Activated effector memory CD4-positive, alpha-beta T cell treated with Interleukin-2 at 50 U/mL for 16 hours (primary cell): ENCODE results near the gene ZNF93.
"Not testable (repeated sequence)": the region's sequence is repeated elsewhere in the genome, so short reads cannot be mapped to it uniquely, and the experiment has no call there.

Source experiments
- DNase-seq: peaks from one replicate; pipeline ENCODE4 v3.0.0-alpha.2; 2020

The ZNF93 gene

GRCh38 chr19:19938449-19938848, 37.7 kb downstream of the ZNF93 start:
- no peak for DNase-seq

GRCh38 chr19:19943848-19944582, 43.3 kb downstream of the ZNF93 start:
- DNase-seq, result no peak

- no peak for DNase-seq
Observed at GRCh38 chr19:19944583-19944880, 43.8 kb downstream of the ZNF93 start.

GRCh38 chr19:19946226-19946625, 45.5 kb downstream of the ZNF93 start:
- DNase-seq, result no peak

GRCh38 chr19:19948800-19949199, 48.1 kb downstream of the ZNF93 start:
- DNase-seq, result no peak

- DNase-seq, result no peak
Observed at GRCh38 chr19:19955208-19955607, 54.5 kb downstream of the ZNF93 start.

- DNase-seq, result no peak
Observed at GRCh38 chr19:19956434-19957075, 55.8 kb downstream of the ZNF93 start.

GRCh38 chr19:19957766-19958165, 57.0 kb downstream of the ZNF93 start:
- DNase-seq, result not testable (repeated sequence)

- DNase-seq, result peak; percentile 46
Observed at GRCh38 chr19:19959151-19959799, 58.5 kb downstream of the ZNF93 start.

- DNase-seq, result no peak
Observed at GRCh38 chr19:19964416-19964815, 63.7 kb downstream of the ZNF93 start.

GRCh38 chr19:19966126-19966525, 65.4 kb downstream of the ZNF93 start:
- DNase-seq, result not testable (repeated sequence)

- DNase-seq, result no peak
Observed at GRCh38 chr19:19966862-19967261, 66.1 kb downstream of the ZNF93 start.
